OCI-LY3 (cell line): ENCODE results near the gene ARHGAP9.
"Not testable (repeated sequence)": the region's sequence is repeated elsewhere in the genome, so short reads cannot be mapped to it uniquely, and the experiment has no call there.

Source experiments
- H2AFZ ChIP-seq: fragments of 200-600, 300-600 bp; shearing (Covaris generic); 2 replicates; pipeline ENCODE4 v1.6.0; 2014; ENCODE audit warnings: antibody characterized with exemption, low read depth, low read length
- H3K27ac ChIP-seq: fragments of 200-600, 300-600 bp; sonication (generic); 2 replicates; pipeline ENCODE4 v1.5.1; 2014; ENCODE audit warnings: mild to moderate bottlenecking, low read length, moderate library complexity, mixed read lengths
- H3K27me3 ChIP-seq: fragments of 200-600, 300-600 bp; sonication (generic); 2 replicates; pipeline ENCODE4 v1.6.1; 2014; ENCODE audit warnings: low read depth, low read length, mixed read lengths
- H3K36me3 ChIP-seq: fragments of 200-600, 300-600 bp; sonication (generic); replicated peaks from 2 replicates; pipeline ENCODE3; 2014; ENCODE audit warnings: low read depth, low read length, mixed read lengths
- H3K4me1 ChIP-seq: fragments of 300-600, 200-600 bp; sonication (generic); 2 replicates; pipeline ENCODE4 v1.6.1; 2014; ENCODE audit warnings: low read length, mixed read lengths
- H3K4me2 ChIP-seq: fragments of 200-600, 300-600 bp; sonication (generic); 2 replicates; pipeline ENCODE4 v1.6.1; 2014; ENCODE audit warnings: low read length, mixed read lengths
- H3K4me3 ChIP-seq: fragments of 300-600, 200-600 bp; sonication (generic); 2 replicates; pipeline ENCODE4 v1.5.1; 2014; ENCODE audit warnings: antibody characterized with exemption, mild to moderate bottlenecking, low read length, moderate library complexity
- H3K79me2 ChIP-seq: fragments of 300-600, 200-600 bp; shearing (Covaris generic); 2 replicates; pipeline ENCODE4 v1.6.1; 2014; ENCODE audit warnings: mild to moderate bottlenecking, low read length, mixed read lengths
- H3K9ac ChIP-seq: fragments of 300-600, 200-600 bp; shearing (Covaris generic); 2 replicates; pipeline ENCODE4 v1.6.0; 2014; ENCODE audit warnings: mild to moderate bottlenecking, low read length, moderate library complexity
- H3K9me3 ChIP-seq: fragments of 200-600, 300-600 bp; shearing (Covaris generic); 2 replicates; pipeline ENCODE4 v1.6.1; 2014; ENCODE audit warnings: low read length, mixed read lengths; ENCODE audit not compliant: insufficient read depth
- H4K20me1 ChIP-seq: fragments of 200-600, 300-600 bp; sonication (generic); 2 replicates; pipeline ENCODE4 v1.6.1; 2016; ENCODE audit warnings: low read length, mixed read lengths; ENCODE audit not compliant: insufficient read depth
- EZH2phosphoT487 ChIP-seq: fragments of 200-600 bp; shearing (Covaris generic); IDR thresholded peaks from 2 replicates; pipeline ENCODE4 v1.6.1; 2018; ENCODE audit warnings: antibody characterized with exemption, mixed run types, low read depth
- TF ChIP-seq, protein P1 (sequence below): fragments of 200-600, 300-600 bp; sonication (generic); IDR thresholded peaks from 2 replicates; pipeline ENCODE4 v1.5.1; 2014; ENCODE audit warnings: antibody characterized with exemption, low read length, low read depth

Gene ARHGAP9

DNA sequence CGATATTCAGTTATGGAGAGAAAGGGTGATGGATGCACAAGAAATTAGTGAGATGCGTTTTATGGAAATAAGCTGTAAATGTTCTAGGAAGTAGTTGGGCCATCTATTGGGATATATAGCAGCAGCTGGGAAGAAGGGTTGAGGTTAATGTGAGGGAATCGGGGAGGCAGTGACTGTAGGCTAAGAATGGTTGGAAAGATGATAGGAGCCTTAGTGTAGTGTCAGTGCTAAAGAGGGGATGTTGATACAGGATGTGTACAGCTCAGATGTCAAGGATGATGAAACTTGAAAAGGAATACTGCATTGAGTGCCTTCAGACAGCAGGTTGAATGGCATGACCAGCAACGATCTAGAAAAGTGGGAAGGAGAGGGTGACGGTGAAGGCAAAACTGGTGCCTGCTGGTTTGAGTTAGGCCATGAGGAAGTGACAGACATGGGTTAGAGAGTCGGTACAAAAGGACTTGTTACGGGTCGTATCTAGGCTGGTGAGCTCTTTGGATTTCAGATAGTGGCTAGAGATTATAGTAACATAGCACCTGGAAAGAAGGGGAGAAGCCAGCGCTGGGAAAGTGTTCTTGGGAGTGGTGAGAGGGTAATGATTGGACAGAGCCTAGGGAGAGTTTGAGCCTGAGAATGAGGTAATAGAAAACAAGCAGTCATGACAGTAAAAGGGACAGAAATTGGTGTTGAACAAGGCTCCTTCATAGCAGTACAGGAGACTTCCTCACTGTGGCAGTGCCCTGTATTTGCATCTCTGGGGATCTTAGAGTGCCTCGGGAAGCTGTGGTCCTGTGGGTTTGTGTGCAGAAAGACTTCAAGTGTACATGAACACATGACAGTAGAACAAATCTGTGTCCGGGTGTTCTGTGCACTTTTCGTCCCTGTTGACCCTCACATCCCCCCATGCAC, 17.8 kb upstream of the ARHGAP9 start:
- H3K4me1 ChIP-seq, result no peaks in the 10 kb centered on the region
- H2AFZ ChIP-seq, result no peak overlapping the region
- no peak overlapping the region for H3K4me3 ChIP-seq
- H3K27me3 ChIP-seq, result no peaks in the 10 kb centered on the region
- no peak overlapping the region for H3K9ac ChIP-seq
- peaks cover 52% of the 10 kb centered on the region for H3K36me3 ChIP-seq
- no peaks in the 10 kb centered on the region for H4K20me1 ChIP-seq
- peaks cover 4% of the 10 kb centered on the region; the same call in 1 of the 2 replicates for H3K79me2 ChIP-seq
- H3K4me2 ChIP-seq, result no peak overlapping the region
- H3K9me3 ChIP-seq, result no peaks in the 10 kb centered on the region
- TF ChIP-seq, protein P1, sequence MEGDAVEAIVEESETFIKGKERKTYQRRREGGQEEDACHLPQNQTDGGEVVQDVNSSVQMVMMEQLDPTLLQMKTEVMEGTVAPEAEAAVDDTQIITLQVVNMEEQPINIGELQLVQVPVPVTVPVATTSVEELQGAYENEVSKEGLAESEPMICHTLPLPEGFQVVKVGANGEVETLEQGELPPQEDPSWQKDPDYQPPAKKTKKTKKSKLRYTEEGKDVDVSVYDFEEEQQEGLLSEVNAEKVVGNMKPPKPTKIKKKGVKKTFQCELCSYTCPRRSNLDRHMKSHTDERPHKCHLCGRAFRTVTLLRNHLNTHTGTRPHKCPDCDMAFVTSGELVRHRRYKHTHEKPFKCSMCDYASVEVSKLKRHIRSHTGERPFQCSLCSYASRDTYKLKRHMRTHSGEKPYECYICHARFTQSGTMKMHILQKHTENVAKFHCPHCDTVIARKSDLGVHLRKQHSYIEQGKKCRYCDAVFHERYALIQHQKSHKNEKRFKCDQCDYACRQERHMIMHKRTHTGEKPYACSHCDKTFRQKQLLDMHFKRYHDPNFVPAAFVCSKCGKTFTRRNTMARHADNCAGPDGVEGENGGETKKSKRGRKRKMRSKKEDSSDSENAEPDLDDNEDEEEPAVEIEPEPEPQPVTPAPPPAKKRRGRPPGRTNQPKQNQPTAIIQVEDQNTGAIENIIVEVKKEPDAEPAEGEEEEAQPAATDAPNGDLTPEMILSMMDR, result no peak
- TF ChIP-seq EZH2phosphoT487, result no peak
- H3K27ac ChIP-seq, result no peak overlapping the region

DNA sequence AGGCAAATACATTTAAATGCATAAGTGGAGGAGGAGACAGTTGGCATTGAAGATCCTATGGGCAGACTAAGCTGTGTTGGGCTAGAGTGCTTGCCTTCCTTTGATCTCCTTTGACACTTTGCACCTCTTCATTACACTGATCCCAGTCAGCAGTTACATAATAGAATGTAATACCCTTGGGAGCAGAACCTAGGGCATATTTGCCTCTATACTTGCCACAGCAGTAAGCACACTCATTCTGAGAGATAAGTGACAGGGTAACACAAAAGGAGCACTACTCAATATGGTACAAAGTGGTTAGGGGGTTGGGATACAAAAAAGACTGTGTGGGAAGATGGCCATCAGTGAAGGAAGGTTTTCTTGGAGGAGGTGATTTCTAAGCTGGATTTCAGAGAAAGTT, 17.2 kb upstream of the ARHGAP9 start:
- no peaks in the 10 kb centered on the region for H3K4me1 ChIP-seq
- H3K79me2 ChIP-seq, result peaks cover 4% of the 10 kb centered on the region; the same call in 1 of the 2 replicates
- no peaks in the 10 kb centered on the region for H4K20me1 ChIP-seq
- H3K9ac ChIP-seq, result no peak overlapping the region
- H3K4me2 ChIP-seq, result no peak overlapping the region
- no peak overlapping the region for H3K4me3 ChIP-seq
- H3K9me3 ChIP-seq, result no peaks in the 10 kb centered on the region
- no peak overlapping the region for H2AFZ ChIP-seq
- no peaks in the 10 kb centered on the region for H3K27me3 ChIP-seq
- no peak overlapping the region for H3K27ac ChIP-seq
- H3K36me3 ChIP-seq, result peaks cover 48% of the 10 kb centered on the region
- TF ChIP-seq EZH2phosphoT487, result no peak
- TF ChIP-seq, protein P1, result no peak

DNA sequence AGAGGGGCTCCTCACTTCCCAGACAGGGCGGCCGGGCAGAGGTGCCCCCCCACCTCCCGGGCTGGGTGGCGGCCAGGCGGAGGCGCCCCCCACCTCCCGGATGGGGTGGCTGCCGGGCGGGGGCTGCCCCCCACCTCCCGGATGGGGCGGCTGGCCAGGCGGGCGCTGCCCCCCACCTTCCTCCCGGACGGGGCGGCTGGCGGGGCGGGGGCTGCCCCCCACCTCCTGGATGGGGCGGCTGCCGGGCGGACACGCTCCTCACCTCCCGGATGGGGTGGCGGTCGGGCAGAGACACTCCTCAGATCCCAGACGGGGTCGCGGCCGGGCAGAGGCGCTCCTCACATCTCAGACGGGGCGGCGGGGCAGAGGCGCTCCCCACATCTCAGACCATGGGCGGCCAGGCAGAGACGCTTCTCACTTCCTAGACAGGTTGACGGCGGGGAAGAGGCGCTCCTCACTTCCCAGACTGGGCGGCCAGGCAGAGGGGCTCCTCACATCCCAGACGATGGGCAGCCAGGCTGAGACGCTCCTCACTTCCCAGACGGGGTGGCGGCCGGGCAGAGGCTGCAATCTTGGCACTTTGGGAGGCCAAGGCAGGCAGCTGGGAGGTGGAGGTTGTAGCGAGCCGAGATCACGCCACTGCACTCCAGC, 15.5 kb upstream of the ARHGAP9 start:
- H3K27me3 ChIP-seq, H3K4me3 ChIP-seq, H3K79me2 ChIP-seq, H4K20me1 ChIP-seq, H3K4me2 ChIP-seq, H3K27ac ChIP-seq, H3K9me3 ChIP-seq, H2AFZ ChIP-seq, H3K9ac ChIP-seq, H3K4me1 ChIP-seq: not testable (repeated sequence)
- H3K36me3 ChIP-seq, result peaks cover 48% of the 10 kb centered on the region

DNA sequence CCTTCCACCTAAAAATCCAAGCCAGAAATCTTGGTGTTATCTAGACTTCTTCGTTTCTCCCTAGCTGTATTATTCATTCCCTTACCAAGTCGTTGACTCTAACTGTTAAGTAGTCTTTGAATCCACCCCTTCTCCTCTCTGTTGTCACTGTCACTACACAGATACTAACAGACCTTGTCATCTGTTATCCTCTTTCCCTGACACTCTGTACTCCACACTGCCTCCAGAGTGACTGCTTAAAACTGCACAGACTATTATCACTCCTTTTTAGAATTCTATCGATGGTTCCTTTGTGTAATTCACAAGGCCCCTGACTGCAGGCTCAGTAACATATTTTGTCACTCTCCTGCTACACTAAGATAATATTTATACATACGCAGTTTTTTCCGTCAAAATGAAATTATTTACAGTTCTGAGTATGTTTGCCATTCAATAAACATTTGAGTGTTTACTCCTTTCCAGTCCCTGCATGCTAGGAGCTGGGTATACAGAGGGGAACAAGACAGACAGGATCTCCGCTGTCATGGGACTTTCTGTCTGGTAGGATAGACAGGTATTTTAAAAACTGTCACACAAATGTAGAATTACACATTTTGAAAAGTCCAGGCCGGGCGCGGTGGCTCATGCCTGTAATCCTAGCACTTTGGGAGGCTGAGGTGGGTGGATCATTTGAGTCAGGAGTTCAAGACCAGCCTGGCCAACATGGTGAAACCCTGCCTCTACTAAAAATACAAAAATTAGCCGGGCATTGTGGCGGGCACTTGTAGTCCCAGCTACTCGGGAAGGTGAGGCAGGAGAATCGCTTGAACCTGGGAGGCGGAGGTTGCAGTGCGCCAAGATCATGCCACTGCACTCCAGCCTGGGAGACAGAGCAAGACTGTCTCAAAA, 12.0 kb upstream of the ARHGAP9 start:
- H3K79me2 ChIP-seq, result peaks cover 26% of the 10 kb centered on the region

More for the DNA sequence above, 12.0 kb upstream of the ARHGAP9 start:
- peaks cover 33% of the 10 kb centered on the region for H3K36me3 ChIP-seq
- no peaks in the 10 kb centered on the region for H3K9me3 ChIP-seq
- H3K27me3 ChIP-seq, result no peaks in the 10 kb centered on the region
- H3K4me2 ChIP-seq, result no peak overlapping the region
- H3K4me3 ChIP-seq, result no peak overlapping the region
- H3K27ac ChIP-seq, result no peak overlapping the region
- no peak for TF ChIP-seq EZH2phosphoT487
- TF ChIP-seq, protein P1, result no peak
- peaks cover 12% of the 10 kb centered on the region for H3K4me1 ChIP-seq
- no peak overlapping the region for H3K9ac ChIP-seq
- no peaks in the 10 kb centered on the region for H4K20me1 ChIP-seq
- no peak overlapping the region for H2AFZ ChIP-seq
